NB4 (cell line): ENCODE data around the gene GOSR1.
"Not testable (repeated sequence)": the region's sequence is repeated elsewhere in the genome, so short reads cannot be mapped to it uniquely, and the experiment has no call there.

Source experiments
- CTCF ChIP-seq: IDR thresholded peaks from one replicate; pipeline ENCODE4 v1.5.1; 2012; ENCODE audit warnings: low read depth, low read length
- POLR2A ChIP-seq: IDR thresholded peaks from 2 replicates; pipeline ENCODE4 v1.6.1; 2011; ENCODE audit warnings: mild to moderate bottlenecking; ENCODE audit not compliant: insufficient read length; ENCODE audit errors: extremely low read depth

GRCh38 chr17:30574309-30574708 is 97.1 kb downstream of the GOSR1 start:
- TF ChIP-seq POLR2A, CTCF: not testable (repeated sequence)
